Measurements from ENCODE around the gene CACNG3.

DNA sequence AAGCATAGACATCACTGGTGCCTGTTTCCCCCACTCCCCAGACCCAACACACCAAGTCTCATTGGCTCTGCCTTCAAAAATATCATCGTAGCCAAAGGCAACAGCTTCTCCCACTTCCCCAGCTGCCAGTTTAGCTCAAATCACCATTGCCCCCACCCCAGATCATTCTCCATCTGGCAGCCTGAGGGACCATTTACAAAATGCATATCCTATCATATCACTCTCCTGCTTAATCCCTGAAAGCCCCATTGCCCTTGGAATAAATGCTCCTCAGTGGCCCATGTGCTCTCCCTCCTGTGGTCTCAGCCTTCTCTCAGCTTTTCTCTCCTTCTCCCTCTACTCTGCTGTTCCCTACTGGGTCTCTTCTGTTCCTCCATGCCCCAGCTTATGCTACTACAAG is 68.3 kb downstream of the CACNG3 start:
- TF ChIP-seq, protein P1, sequence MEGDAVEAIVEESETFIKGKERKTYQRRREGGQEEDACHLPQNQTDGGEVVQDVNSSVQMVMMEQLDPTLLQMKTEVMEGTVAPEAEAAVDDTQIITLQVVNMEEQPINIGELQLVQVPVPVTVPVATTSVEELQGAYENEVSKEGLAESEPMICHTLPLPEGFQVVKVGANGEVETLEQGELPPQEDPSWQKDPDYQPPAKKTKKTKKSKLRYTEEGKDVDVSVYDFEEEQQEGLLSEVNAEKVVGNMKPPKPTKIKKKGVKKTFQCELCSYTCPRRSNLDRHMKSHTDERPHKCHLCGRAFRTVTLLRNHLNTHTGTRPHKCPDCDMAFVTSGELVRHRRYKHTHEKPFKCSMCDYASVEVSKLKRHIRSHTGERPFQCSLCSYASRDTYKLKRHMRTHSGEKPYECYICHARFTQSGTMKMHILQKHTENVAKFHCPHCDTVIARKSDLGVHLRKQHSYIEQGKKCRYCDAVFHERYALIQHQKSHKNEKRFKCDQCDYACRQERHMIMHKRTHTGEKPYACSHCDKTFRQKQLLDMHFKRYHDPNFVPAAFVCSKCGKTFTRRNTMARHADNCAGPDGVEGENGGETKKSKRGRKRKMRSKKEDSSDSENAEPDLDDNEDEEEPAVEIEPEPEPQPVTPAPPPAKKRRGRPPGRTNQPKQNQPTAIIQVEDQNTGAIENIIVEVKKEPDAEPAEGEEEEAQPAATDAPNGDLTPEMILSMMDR (IDR thresholded peaks at IDR 0.05; ENCODE audit: poor library complexity), result no peak
- no peak for TF ChIP-seq EZH2 (IDR thresholded peaks at IDR 0.05; ENCODE audit: borderline replicate concordance)
- no peak for TF ChIP-seq EZH2phosphoT487 (IDR thresholded peaks at IDR 0.05; ENCODE audit: low read depth, severe bottlenecking, unreplicated experiment)
